Peyer's patch (tissue), 4 donors: Measurements from ENCODE around the gene ANO7.

Source experiments
- POLR2A ChIP-seq, 2 donors: fragments of 450-650 bp; IDR thresholded peaks; one replicate each; pipeline ENCODE4 v1.5.1; 2017; ENCODE audit warnings: antibody characterized with exemption in 2 of 2, mild to moderate bottlenecking in 2 of 2, moderate library complexity in 2 of 2
- TF ChIP-seq, protein P1 (sequence below), 6 experiments: fragments of 450-650 bp in 4 of 6; fragments of 200-600 bp in 2 of 6; sonication (generic) in 1 of 6; IDR thresholded peaks; one replicate each; pipeline ENCODE4 v1.5.1; 2017 to 2019; ENCODE audit warnings: antibody characterized with exemption in 6 of 6, mild to moderate bottlenecking in 3 of 6, moderate library complexity in 1 of 6

- TF ChIP-seq, protein P1, sequence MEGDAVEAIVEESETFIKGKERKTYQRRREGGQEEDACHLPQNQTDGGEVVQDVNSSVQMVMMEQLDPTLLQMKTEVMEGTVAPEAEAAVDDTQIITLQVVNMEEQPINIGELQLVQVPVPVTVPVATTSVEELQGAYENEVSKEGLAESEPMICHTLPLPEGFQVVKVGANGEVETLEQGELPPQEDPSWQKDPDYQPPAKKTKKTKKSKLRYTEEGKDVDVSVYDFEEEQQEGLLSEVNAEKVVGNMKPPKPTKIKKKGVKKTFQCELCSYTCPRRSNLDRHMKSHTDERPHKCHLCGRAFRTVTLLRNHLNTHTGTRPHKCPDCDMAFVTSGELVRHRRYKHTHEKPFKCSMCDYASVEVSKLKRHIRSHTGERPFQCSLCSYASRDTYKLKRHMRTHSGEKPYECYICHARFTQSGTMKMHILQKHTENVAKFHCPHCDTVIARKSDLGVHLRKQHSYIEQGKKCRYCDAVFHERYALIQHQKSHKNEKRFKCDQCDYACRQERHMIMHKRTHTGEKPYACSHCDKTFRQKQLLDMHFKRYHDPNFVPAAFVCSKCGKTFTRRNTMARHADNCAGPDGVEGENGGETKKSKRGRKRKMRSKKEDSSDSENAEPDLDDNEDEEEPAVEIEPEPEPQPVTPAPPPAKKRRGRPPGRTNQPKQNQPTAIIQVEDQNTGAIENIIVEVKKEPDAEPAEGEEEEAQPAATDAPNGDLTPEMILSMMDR (IDR thresholded peaks at IDR 0.05), result no peak
- no peak for TF ChIP-seq POLR2A (IDR thresholded peaks at IDR 0.05)
These were observed 38.5 kb downstream of the ANO7 start for GRCh38 chr2:241226723-241227572.
